Lower leg skin (tissue), 3 donors: ENCODE results near the gene C1orf198.

ENCODE experiments used
- POLR2A ChIP-seq, 2 donors: fragments of 450-650 bp; IDR thresholded peaks; one replicate each; pipeline ENCODE4 v1.6.1; 2016 to 2017; ENCODE audit warnings: antibody characterized with exemption in 2 of 2, mild to moderate bottlenecking in 1 of 2, moderate library complexity in 1 of 2
- TF ChIP-seq, protein P1 (sequence below), 3 donors: fragments of 450-650 bp; IDR thresholded peaks; one replicate each; pipeline ENCODE4 v1.5.1; 2016; ENCODE audit warnings: antibody characterized with exemption in 3 of 3, mild to moderate bottlenecking in 3 of 3, moderate library complexity in 2 of 3

DNA sequence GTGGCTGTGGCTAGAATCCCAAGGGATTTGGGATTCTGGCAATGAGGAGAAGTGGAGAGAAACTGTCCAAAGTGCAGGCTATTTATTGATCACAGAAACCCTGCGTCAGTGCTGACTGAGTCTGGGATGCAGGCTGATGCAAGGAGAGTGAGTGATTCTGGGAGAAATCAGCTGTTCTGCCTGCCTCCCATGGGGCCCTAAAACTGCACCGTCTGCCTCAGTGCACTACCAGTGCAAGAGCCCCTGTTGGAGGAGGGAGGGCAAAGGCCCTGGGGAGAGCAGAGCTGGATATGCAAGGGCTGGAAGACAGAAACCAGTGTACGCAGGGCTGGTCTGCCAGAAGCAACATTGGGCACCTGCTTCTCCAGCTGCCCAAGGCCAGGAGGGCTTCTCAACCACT is 42.6 kb downstream of the C1orf198 start:
- TF ChIP-seq, protein P1, sequence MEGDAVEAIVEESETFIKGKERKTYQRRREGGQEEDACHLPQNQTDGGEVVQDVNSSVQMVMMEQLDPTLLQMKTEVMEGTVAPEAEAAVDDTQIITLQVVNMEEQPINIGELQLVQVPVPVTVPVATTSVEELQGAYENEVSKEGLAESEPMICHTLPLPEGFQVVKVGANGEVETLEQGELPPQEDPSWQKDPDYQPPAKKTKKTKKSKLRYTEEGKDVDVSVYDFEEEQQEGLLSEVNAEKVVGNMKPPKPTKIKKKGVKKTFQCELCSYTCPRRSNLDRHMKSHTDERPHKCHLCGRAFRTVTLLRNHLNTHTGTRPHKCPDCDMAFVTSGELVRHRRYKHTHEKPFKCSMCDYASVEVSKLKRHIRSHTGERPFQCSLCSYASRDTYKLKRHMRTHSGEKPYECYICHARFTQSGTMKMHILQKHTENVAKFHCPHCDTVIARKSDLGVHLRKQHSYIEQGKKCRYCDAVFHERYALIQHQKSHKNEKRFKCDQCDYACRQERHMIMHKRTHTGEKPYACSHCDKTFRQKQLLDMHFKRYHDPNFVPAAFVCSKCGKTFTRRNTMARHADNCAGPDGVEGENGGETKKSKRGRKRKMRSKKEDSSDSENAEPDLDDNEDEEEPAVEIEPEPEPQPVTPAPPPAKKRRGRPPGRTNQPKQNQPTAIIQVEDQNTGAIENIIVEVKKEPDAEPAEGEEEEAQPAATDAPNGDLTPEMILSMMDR (IDR thresholded peaks at IDR 0.05): no peak
- no peak for TF ChIP-seq POLR2A (IDR thresholded peaks at IDR 0.05)
